RCC 7860 (cell line): ENCODE measurements around the gene ASAP2.

Source experiments
- DNase-seq: peaks from one replicate; pipeline ENCODE4 v3.0.0-alpha.2; 2015; ENCODE audit warnings: low spot score
- FAIRE-seq: peaks from 2 replicates; lab custom pipeline; 2012; peaks lifted over from hg19 to GRCh38; lab: Jason Lieb, UNC

ASAP2 gene

DNA sequence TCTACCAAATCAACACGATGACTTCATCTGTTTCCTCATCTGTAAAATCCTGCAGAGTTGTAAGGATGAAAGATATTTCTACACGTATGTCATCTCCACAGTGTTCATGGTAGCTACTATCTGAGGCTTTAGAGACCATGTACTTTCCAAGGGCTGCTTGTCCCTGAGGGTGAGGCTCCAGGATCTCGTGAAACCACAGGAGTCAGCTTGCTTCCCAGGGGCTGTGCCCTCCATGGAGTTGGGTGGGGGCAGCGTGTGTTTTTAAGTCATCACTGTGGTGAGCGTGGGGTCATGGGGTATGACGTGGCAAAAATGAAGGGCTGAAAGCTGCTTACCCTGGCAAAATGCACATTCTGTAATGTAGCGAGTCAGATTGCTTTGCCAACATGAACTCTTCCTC, 81.6 kb downstream of the ASAP2 start:
- FAIRE-seq (no peak), DNase-seq (peak; percentile 96)

DNA sequence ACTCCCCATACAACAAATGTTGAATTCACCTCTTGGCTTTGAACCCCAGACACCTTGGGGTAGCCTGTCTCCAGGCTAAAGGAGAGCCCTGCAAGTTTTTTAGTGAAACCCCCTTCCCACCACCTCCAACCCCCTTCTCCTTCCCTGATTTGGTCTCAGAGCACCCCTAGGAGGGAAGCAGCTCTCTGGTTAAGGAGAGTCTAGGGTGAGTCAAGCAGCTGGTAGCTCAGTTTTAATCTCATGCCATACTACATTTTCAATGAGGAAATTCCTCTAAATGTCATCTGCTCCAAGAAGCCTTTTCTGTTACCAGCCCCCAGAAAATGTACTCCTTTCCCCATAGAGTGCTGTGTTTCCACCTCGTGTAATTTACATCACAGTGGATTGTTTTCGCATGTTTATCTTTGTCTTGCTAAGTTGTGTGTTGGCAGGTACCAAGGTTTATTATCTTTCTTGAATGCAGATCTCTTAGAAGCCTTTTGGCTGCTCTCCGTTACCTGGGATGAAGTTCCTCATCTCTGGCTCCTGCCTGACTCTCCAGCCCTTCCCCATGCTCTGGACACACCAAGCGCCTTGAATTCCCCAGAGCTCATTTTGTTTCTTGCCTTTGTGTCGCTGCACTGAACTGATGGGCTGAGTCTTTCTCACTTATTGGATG, 82.2 kb downstream of the ASAP2 start:
- DNase-seq (peak; percentile 50), FAIRE-seq (no peak)

DNA sequence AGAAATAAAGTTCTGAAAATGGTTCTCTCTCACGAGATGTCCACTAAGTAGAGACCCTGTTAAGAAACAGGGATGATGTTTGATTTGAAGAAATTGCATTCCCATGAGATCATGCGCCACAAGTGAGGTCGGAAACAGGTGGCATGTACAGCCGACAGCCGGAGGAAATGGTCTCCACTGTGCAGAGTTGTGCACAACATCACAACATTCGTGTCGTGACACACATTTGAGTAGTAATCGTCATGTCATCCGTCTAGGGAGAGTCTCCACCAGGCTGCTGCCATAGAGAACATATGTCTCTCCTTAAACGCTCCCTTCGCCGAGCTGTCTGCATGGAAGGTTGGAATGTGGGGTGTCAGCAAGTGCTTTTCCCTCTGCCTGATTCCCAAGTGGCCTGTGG, 84.7 kb downstream of the ASAP2 start:
- FAIRE-seq = no peak

GRCh38 chr2:9291866-9292265, 85.3 kb downstream of the ASAP2 start:
- FAIRE-seq (no peak), DNase-seq (no peak)

More for the DNA sequence above, 84.7 kb downstream of the ASAP2 start:
- no peak for DNase-seq

DNA sequence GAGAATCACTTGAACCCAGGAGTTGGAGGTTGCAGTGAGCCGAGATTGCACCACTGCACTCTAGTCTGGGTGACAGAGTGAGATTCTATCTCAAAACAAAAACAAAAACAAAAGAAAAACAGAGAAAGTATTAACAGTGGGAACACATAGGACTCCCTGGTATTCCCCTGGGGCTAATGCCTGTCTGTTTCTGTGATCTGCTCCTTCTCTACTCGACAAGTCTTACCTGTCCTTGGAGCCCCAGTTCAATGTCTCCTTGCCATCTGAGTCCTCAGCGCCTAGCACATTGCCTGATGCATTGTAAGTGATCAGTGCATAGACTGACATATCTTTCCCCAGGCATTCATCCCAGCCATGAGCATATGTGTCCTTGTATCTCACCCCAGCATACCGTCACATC, 85.8 kb downstream of the ASAP2 start:
- FAIRE-seq (no peak), DNase-seq (no peak)

DNA sequence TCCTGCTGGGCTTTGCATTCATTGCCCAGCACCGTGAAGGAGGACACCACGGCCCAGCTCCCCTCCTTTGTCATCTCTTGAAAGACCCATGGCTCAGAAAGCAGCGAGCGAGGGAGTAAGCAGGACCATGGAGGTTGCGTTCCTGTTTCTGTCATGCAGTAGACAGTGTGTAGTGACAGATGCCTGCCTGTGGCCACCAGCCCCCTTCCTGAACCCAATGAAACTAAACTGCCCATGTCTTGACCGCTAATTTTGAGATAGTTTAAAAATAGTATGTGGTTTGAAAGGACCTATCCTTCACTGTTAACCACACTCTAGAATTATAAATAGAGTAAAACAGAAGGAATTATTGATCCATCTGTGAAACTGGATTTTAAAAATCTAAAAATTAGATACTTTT, 88.2 kb downstream of the ASAP2 start:
- DNase-seq = no peak
- FAIRE-seq = no peak

DNA sequence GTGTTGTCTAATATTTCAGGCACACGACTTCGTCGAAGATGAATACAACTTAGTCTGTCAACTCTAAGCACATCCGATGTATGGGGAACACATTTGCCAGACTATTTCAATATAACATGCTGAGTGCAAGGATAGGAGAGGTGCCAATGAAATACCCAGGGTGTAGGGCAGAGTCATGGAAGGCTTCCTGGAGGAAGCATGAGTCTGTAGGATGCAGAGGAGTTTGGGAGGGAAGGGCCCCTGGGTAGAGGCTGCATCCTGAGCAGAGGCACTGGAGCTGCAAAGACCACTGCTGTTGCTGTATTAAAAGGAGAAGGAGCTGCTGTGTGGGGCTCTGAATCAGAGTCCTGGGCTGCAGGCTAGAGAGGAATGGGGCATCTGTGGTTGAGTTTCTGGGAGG, 89.9 kb downstream of the ASAP2 start:
- FAIRE-seq = no peak
- DNase-seq = no peak

- no peak for FAIRE-seq
Observed at GRCh38 chr2:9297156-9297555, 90.5 kb downstream of the ASAP2 start.

DNA sequence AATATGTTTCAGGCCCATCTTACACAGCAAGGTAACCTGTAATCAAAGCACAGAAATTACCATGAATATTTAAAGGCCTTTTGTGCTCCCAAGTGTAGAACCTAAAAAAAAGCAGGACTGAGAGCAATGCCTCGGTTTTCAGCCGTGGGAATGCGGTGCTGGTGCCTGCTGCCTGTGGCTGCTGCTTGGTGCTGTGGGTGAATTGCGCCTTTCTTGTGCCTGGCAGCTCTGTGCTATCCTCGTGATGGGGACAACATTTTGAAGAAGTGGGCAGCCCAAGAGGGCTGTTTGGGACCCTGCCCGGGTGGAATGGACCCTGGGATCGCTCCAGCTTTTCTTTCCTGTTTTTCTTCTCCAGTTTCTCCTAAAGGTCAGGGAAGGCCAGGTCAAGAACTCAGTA, 91.2 kb downstream of the ASAP2 start:
- DNase-seq (no peak), FAIRE-seq (no peak)

More at GRCh38 chr2:9297156-9297555, 90.5 kb downstream of the ASAP2 start:
- DNase-seq = no peak

DNA sequence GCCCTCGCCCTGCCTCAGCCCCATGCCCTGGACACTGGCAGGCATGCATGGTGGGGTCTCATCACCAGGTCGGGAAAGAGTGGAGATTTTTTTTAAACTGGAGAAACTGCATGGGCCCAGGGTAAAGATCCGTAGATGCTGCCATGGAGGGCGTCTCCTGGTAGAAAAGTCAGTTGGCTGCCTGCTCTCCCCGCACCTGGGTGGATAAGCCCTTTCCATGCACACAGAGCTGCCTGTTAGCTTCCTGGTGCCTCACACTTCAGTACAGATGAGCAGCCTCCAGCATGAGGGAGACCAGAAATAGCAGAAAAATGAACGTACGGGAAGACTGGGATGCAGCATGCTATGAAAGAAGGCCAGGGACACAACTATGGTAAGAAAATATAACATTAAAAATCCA, 92.0 kb downstream of the ASAP2 start:
- DNase-seq = no peak
- FAIRE-seq = no peak

DNA sequence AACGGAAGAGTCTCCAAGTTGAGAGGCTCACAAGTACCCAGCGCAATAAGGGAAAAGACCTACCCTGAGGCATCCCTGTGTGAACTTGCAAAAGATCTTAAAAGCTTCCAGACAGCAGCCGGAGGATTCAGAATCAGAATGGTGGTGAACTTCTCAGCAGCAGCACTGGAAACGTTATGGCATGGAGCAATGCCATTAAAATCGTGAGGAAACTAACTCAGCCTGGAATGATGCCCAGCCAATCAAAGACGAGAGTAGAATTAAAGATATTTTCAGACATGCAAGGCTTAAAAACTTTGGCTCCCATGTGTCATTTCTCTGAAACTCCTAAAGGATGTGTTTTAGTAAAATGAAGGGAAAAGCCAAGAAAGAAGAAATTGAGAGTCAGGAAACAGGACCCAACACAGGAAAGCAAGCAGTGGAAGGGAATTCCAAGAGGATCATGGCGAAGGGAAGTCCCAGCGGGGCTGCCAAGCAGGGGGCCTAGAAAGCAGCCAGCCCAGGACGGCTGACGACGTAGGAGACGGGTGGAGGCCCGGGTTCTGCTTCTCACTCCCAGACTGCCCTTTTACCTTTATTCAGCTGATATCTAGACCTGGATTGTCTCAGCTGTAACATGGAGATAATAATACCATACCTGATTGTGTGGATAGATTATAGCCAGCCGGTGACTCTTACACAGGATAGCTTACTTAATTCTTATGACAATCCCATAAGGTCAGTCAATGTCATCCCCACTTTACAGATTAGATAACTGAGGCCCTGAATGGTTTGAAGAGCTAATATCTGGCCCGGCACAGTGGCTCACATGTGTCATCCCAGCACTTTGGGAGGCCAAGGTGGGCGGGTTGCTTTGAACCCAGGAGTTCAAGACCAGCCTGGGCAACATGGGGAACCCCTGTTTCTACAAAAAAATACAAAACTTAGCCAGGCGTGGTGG, 92.8 kb downstream of the ASAP2 start:
- DNase-seq (no peak), FAIRE-seq (no peak)

- no peak for DNase-seq
- FAIRE-seq = no peak
Observed at GRCh38 chr2:9300214-9300613, 93.6 kb downstream of the ASAP2 start.

DNA sequence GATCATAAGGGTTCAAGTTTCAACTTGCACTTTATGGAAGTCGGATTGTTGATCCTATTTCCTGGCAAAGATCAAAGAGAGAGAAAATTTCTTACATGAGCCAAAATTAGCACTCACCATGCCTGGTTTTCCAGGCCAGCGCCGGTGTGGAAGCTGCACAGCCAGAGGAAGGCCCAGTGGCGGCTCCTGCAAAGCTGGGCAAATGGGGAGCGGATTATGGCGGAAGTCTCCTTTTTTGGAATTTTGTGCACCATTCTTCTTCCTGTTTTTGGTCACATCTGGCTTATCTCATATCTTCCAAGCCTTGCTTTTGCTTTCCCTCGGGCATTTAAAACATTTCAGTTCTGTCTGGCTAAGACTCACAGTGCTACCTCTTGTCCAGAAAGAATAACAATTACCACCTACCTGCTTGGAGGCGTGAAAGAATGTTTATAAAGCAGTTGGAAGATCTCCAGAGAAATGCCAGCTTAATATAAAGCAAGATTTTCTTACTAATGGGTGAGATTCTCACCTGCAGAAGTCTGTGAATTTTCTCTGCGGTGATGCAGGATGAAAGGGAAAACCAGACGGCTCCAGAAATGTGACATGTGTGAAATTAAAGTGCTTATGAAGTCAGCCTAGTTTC, 94.3 kb downstream of the ASAP2 start:
- no peak for DNase-seq
- no peak for FAIRE-seq

- DNase-seq = no peak
- no peak for FAIRE-seq
Observed at GRCh38 chr2:9302755-9303154, 96.1 kb downstream of the ASAP2 start.

DNA sequence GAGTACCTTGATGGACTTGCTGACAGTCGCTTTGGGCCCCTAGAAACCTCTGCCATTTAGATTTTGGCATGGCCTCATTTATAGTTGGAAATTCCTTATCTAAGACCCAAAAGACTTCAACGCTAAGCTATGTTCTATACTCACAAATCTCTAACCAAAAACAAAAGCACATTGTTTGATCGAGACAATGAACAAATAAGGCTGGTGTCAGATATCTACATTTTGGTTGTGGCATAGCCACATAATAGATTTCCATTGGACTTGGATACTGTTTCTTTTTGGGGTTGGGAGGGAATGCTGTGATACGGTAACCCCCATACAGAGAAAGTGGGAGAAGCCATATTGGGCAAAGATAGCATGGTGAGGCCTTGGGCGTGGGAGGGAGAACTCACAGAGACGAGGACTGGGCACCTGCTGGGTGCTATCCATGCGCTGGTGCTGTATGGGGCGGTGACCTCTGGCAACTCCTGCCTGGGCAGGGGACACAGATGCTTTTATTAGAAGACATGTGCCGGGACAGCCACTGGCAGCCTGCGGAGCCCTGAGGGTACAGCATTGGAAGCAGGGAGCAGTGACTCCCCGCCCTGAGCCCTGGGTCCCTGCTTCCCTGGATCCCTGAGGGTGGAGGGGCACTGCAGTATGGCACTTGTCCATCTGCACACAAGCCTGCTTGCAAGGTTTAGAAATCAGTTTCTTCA, 97.1 kb downstream of the ASAP2 start:
- FAIRE-seq = no peak
- no peak for DNase-seq

DNA sequence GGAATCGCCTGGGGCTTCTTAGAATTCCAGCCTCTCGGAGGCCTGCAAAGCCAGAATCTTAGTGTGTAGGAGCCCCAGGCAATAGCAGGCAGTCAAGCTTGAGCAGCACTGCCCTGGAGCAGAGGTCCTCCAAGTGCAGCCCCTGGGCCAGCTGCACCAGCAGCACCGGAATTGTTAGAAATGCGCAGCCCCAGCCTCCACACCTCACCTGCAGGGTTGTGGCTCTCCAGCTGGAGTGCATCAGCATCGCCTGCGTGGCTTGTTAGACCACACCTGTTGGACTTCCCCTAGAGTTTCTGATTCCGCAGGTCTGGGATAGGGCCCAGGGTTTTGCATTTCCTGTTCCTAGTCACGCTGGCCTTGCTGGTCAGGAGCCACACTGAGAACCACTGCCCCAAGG, 100.3 kb downstream of the ASAP2 start:
- DNase-seq (no peak), FAIRE-seq (no peak)

GRCh38 chr2:9307535-9307934, 100.9 kb downstream of the ASAP2 start:
- DNase-seq = no peak

GRCh38 chr2:9308186-9308955, 101.8 kb downstream of the ASAP2 start:
- FAIRE-seq (no peak), DNase-seq (peak; percentile 31)

More at GRCh38 chr2:9307535-9307934, 100.9 kb downstream of the ASAP2 start:
- FAIRE-seq = no peak

DNA sequence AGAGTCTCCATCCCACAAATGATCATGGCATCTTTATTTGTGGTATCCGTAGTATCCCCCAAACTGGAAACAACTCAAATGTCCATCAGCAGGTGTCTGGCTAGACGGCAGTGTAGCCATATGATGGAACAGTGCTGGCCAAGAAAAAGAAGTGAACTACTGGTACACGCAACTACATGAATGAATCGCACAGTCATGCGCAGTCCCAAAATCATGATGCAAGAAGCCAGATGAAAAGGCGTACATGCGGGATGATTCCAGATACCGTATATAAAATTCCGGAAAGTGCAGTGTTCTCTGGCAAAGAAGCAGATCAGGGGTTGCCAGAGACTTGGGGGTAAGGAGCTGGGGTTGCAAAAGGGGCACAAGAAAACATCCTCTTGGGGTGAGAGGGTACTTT, 102.5 kb downstream of the ASAP2 start:
- FAIRE-seq (no peak), DNase-seq (no peak)

DNA sequence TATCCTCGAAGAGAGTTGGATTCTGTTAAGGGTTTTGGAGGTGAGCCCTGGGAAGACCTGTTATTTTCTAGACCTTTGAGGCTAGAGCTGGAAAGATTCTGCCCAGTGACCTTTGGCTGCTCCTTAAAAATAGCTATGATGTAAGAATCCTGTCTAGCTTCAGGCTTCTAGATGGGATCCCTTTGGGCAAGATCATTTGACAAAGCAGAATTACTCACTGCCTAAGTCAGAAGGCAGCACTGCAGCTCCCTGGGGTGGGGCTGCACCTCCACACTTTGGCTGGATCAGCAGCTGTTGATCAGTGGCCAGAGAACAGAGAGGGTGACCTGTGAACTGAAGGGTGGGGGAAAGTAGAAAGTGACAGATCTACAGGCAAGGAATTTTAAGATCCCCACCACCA, 103.8 kb downstream of the ASAP2 start:
- FAIRE-seq (peak; percentile 81), DNase-seq (peak; percentile 85)
